ENCODE data around the gene FERMT2.
"Not testable (repeated sequence)": the region's sequence is repeated elsewhere in the genome, so short reads cannot be mapped to it uniquely, and the experiment has no call there.

DNA sequence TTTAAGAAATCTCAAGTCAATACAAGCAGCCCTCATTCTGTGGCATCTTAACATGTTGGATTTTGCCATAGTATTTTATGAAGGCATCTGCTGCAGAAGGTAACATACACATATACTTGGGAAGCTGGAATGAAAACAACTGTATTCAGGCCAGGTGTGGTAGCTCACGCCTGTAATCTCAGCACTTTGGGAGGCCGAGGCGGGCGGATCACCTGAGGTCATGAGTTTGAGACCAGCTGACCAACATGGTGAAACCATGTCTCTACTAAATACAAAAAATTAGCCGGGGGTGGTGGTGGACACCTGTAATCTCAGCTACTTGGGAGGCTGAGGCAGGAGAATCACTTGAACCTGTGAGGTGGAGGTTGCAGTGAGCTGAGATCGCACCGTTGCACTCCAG is 86.0 kb downstream of the FERMT2 start:
- not testable (repeated sequence) for TF ChIP-seq POLR2AphosphoS5 (IDR thresholded peaks at IDR 0.05; ENCODE audit: borderline replicate concordance, low read depth, low read length); EZH2 (IDR thresholded peaks at IDR 0.05)

All from SK-N-MC (cell line).